Measurements from ENCODE around the gene SFMBT2.

- TF ChIP-seq CTCF (IDR thresholded peaks at IDR 0.05; ENCODE audit: low read depth, low read length) (no peak), EZH2phosphoT487 (IDR thresholded peaks at IDR 0.05; ENCODE audit: low read depth) (no peak)
These were observed 92.0 kb downstream of the SFMBT2 start for GRCh38 chr10:7318836-7319235.
